CD14-positive monocyte (primary cell): ENCODE results near the gene PIGC. TPM values are rescaled to one million over a fixed set of nuclear protein-coding genes. Genes with fewer than 3 reads are reported as not detected.

Experiments
- DNase-seq, 3 donors: peaks; one replicate each; pipeline ENCODE4 v3.0.0-alpha.2; 2011 to 2022
- H2AFZ ChIP-seq: 2 replicates; pipeline ENCODE4 v1.6.0; 2012; ENCODE audit warnings: mild to moderate bottlenecking, low read depth, low read length, inconsistent platforms; ENCODE audit not compliant: insufficient read depth, poor library complexity, severe bottlenecking
- H3K27ac ChIP-seq, 2 donors: 1 replicate in 1 of 2; 2 replicates in 1 of 2; pipeline ENCODE4 v1.5.1; 2012 to 2013; ENCODE audit warnings: low read length in 2 of 2, control low read depth in 1 of 2, inconsistent platforms in 1 of 2, low read depth in 1 of 2, mild to moderate bottlenecking in 1 of 2
- H3K27me3 ChIP-seq, 2 donors: one replicate each; pipeline versions ENCODE4 v1.6.0 to v1.6.1; 2011 to 2013; ENCODE audit warnings: low read length in 2 of 2; ENCODE audit not compliant: control insufficient read depth in 2 of 2, insufficient read depth in 2 of 2
- H3K36me3 ChIP-seq, 2 donors: replicated peaks in 1 of 2; 1 replicate in 1 of 2; 2 replicates in 1 of 2; pipeline versions ENCODE4 v1.5.1 to v1.6.1; 2012 to 2013; ENCODE audit warnings: low read length in 2 of 2, control low read depth in 1 of 2, inconsistent platforms in 1 of 2, mild to moderate bottlenecking in 1 of 2; ENCODE audit not compliant: insufficient read depth in 2 of 2, control insufficient read depth in 1 of 2
- H3K4me1 ChIP-seq, 2 donors: 1 replicate in 1 of 2; 2 replicates in 1 of 2; pipeline versions ENCODE4 v1.5.1 to v1.6.1; 2012 to 2013; ENCODE audit warnings: low read length in 2 of 2, control low read depth in 1 of 2, inconsistent platforms in 1 of 2, mild to moderate bottlenecking in 1 of 2, moderate library complexity in 1 of 2; ENCODE audit not compliant: insufficient read depth in 2 of 2, control insufficient read depth in 1 of 2
- H3K4me2 ChIP-seq: replicated peaks from 2 replicates; pipeline ENCODE3; 2012; ENCODE audit warnings: low read length, moderate library complexity, mild to moderate bottlenecking; ENCODE audit not compliant: poor library complexity, severe bottlenecking; ENCODE audit errors: extremely low read depth
- H3K4me3 ChIP-seq, 3 experiments: fragments of 200-600 bp in 1 of 3; sonication (generic) in 1 of 3; replicated peaks in 1 of 3; 1 replicate in 2 of 3; 2 replicates in 1 of 3; pipeline ENCODE4 v1.5.1; 2011 to 2013; ENCODE audit warnings: low read length in 3 of 3, mild to moderate bottlenecking in 3 of 3, control low read depth in 2 of 3, low read depth in 2 of 3, inconsistent platforms in 1 of 3, moderate library complexity in 1 of 3
- H3K79me2 ChIP-seq: 2 replicates; pipeline ENCODE4 v1.6.0; 2012; ENCODE audit warnings: mild to moderate bottlenecking, control low read depth, inconsistent platforms, low read length, moderate library complexity; ENCODE audit not compliant: insufficient read depth
- H3K9ac ChIP-seq: 2 replicates; pipeline ENCODE4 v1.6.0; 2017; ENCODE audit warnings: low read length, mild to moderate bottlenecking; ENCODE audit not compliant: insufficient read depth, poor library complexity, severe bottlenecking
- H3K9me3 ChIP-seq, 2 donors: replicated peaks in 1 of 2; 1 replicate in 1 of 2; 2 replicates in 1 of 2; pipeline versions ENCODE4 v1.5.1 to v1.6.1; 2012 to 2013; ENCODE audit warnings: low read length in 2 of 2, control low read depth in 1 of 2; ENCODE audit not compliant: control insufficient read depth in 1 of 2, insufficient read depth in 1 of 2
- H4K20me1 ChIP-seq: 2 replicates; pipeline ENCODE4 v1.6.0; 2012; ENCODE audit warnings: mild to moderate bottlenecking, low read length, control low read depth, moderate library complexity; ENCODE audit not compliant: insufficient read depth
- H3K27ac Mint-ChIP-seq, 7 donors: one replicate each; pipeline ENCODE4 v1.8.0; 2020; ENCODE audit warnings: mild to moderate bottlenecking in 7 of 7, mixed read lengths in 7 of 7, moderate library complexity in 6 of 7, inconsistent platforms in 2 of 7
- H3K27me3 Mint-ChIP-seq, 3 donors: one replicate each; pipeline ENCODE4 v1.8.0; 2021 to 2022; ENCODE audit warnings: low read depth in 3 of 3, mild to moderate bottlenecking in 3 of 3, mixed read lengths in 3 of 3, moderate library complexity in 3 of 3, inconsistent platforms in 1 of 3
- H3K36me3 Mint-ChIP-seq, 2 donors: one replicate each; pipeline ENCODE4 v1.8.0; 2020; ENCODE audit warnings: mixed read lengths in 2 of 2, inconsistent platforms in 1 of 2, mild to moderate bottlenecking in 1 of 2
- H3K4me1 Mint-ChIP-seq: one replicate; pipeline ENCODE4 v1.8.0; 2020; ENCODE audit warnings: mild to moderate bottlenecking, mixed read lengths
- H3K4me3 Mint-ChIP-seq, 2 donors: one replicate each; pipeline ENCODE4 v1.8.0; 2020; ENCODE audit warnings: mild to moderate bottlenecking in 2 of 2, mixed read lengths in 2 of 2, moderate library complexity in 1 of 2
- H3K9me3 Mint-ChIP-seq, 7 donors: one replicate each; pipeline ENCODE4 v1.8.0; 2020 to 2022; ENCODE audit warnings: mixed read lengths in 7 of 7, mild to moderate bottlenecking in 6 of 7, moderate library complexity in 6 of 7, inconsistent platforms in 2 of 7
- CTCF ChIP-seq: fragments of 200-600 bp; IDR thresholded peaks from one replicate; pipeline ENCODE4 v1.8.0; 2022; ENCODE audit warnings: antibody characterized with exemption, mild to moderate bottlenecking
- WGBS: methylation state at CpG from one replicate; pipeline ENCODE4 v1.1.5; 2013; ENCODE audit warnings: missing lambda C conversion rate; ENCODE audit not compliant: insufficient coverage; 5-methylcytosine and 5-hydroxymethylcytosine counted together
- intact Hi-C, 2 donors: fragments of 100-400 bp; cut with micrococcal nuclease; formaldehyde crosslinking; loops; one replicate each; pipeline versions ENCODE4 v1.15.0 to v1.15.1; 2023
- polyA plus RNA-seq, 3 donors: library from polyadenylated mRNA; depleted of rRNA in 1 of 3; unstranded in 2 of 3; stranded (reverse) in 1 of 3; fragments of 300-500 nt in 2 of 3; fragments of >200 nt in 1 of 3; fragmentation: Illumina TruSeq in 2 of 3; gene quantifications; 1 replicate in 2 of 3; 2 replicates in 1 of 3; pipeline ENCODE4 v1.2.3, GENCODE V29; 2012 to 2021

The PIGC gene
- polyA plus RNA-seq, 3 donors = 11.5 to 61.5 (median 51.1) TPM

- Histone ChIP-seq H3K4me3 (no peak overlapping the region), H3K4me2 (no peak overlapping the region), H3K36me3 (no peaks in the 10 kb centered on the region), H3K27me3 (no peaks in the 10 kb centered on the region), H3K9me3 (no peaks in the 10 kb centered on the region), H3K4me1 (peaks cover 35 to 45% of the 10 kb centered on the region in 2 donors), H2AFZ (no peak overlapping the region), H3K27ac (peak overlapping the region in 1 of 2 donors; percentile 72), H3K79me2 (no peaks in the 10 kb centered on the region), H3K9ac (no peak overlapping the region), H4K20me1 (no peaks in the 10 kb centered on the region)
- Mint-ChIP-seq H3K9me3 (peaks cover 0 to 9% (median 0%) of the 10 kb centered on the region in 7 donors), H3K4me3 (no peak overlapping the region), H3K27ac (no peak overlapping the region), H3K36me3 (no peaks in the 10 kb centered on the region), H3K4me1 (peaks cover 53% of the 10 kb centered on the region), H3K27me3 (no peaks in the 10 kb centered on the region)
- intact Hi-C loops = no loop called here
- no peak for TF ChIP-seq CTCF
- no CpG with 5 or more reads among the region's 1 CpG for WGBS
- no peak for DNase-seq
Observed at GRCh38 chr1:172471666-172472065, 27.8 kb upstream of the PIGC start.

GRCh38 chr1:172470149-172470548 lies 26.3 kb upstream of the PIGC start:
- Histone ChIP-seq H3K9ac (no peak overlapping the region), H3K4me1 (peaks cover 35 to 45% of the 10 kb centered on the region in 2 donors), H3K27ac (no peak overlapping the region), H3K4me3 (no peak overlapping the region), H4K20me1 (no peaks in the 10 kb centered on the region), H3K79me2 (no peaks in the 10 kb centered on the region), H3K36me3 (no peaks in the 10 kb centered on the region), H3K27me3 (no peaks in the 10 kb centered on the region), H3K4me2 (no peak overlapping the region), H3K9me3 (no peaks in the 10 kb centered on the region), H2AFZ (no peak overlapping the region)
- Mint-ChIP-seq H3K9me3 (peaks cover 0 to 9% (median 0%) of the 10 kb centered on the region in 7 donors), H3K4me3 (no peak overlapping the region), H3K4me1 (peaks cover 47% of the 10 kb centered on the region), H3K27me3 (no peaks in the 10 kb centered on the region), H3K36me3 (no peaks in the 10 kb centered on the region), H3K27ac (peak overlapping the region in 5 of 7 donors; percentile 12 to 76 (median 32))
- no peak for DNase-seq
- WGBS = 100% methylated on average over 1 of the region's 2 CpGs
- no peak for TF ChIP-seq CTCF
- intact Hi-C loops = no loop called here
